Loucy (cell line): ENCODE data around the gene MOCOS.

ENCODE experiments used
- EZH2phosphoT487 ChIP-seq: fragments of 200-600 bp; IDR thresholded peaks from 2 replicates; pipeline ENCODE4 v1.6.1; 2018; ENCODE audit warnings: antibody characterized with exemption, mild to moderate bottlenecking, moderate library complexity, borderline replicate concordance
- TF ChIP-seq, protein P1 (sequence below): fragments of 200-600 bp; sonication (generic); conservative IDR thresholded peaks from 2 replicates; pipeline ENCODE4 v1.5.1; 2014; ENCODE audit warnings: mild to moderate bottlenecking, antibody characterized with exemption, low read length

DNA sequence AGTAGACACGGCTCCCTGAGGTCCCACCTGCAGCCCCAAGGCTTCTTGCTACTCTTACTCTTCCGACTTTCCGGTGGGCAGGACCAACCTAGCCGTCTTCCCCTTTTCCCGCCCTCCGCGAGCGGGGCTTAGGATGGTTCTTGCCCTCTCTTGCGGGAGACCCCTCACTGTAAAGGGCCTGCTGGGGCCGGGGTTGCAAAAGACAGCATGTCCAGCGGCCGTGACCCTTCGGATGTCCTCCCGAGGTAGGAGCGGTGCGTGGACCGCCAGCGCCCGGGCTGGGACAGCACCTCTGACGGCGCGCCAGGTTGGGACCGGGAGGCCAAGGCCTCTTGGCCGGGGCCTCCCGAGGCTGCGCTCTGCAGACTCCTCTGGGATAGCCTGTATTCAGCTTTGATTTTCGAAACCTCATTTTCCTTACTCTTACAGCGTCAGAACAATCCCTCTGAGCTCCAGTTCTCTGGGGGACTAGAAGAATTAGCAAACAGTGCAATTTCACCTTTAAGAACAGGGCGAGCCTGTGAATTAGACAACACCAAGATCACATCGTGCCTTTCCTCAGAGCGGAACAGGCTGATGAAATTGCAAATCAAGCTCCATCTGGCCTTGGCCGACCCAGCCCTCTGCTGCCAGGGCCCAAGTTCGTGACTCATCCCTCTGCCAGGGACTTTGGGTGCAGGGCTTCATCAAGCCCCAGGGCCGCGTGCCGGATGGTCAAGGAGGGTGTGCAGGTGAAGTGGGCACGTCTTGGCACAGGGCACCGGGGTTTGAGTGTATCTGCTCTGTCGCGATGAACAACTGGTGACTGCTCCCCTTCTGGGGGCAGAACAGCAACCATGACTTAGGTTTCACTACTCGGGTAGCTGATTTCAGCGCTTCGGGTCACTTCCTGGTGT, 777 bp downstream of the MOCOS start:
- TF ChIP-seq, protein P1, sequence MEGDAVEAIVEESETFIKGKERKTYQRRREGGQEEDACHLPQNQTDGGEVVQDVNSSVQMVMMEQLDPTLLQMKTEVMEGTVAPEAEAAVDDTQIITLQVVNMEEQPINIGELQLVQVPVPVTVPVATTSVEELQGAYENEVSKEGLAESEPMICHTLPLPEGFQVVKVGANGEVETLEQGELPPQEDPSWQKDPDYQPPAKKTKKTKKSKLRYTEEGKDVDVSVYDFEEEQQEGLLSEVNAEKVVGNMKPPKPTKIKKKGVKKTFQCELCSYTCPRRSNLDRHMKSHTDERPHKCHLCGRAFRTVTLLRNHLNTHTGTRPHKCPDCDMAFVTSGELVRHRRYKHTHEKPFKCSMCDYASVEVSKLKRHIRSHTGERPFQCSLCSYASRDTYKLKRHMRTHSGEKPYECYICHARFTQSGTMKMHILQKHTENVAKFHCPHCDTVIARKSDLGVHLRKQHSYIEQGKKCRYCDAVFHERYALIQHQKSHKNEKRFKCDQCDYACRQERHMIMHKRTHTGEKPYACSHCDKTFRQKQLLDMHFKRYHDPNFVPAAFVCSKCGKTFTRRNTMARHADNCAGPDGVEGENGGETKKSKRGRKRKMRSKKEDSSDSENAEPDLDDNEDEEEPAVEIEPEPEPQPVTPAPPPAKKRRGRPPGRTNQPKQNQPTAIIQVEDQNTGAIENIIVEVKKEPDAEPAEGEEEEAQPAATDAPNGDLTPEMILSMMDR: no peak
- TF ChIP-seq EZH2phosphoT487: no peak
